Measurements from ENCODE around the gene PPIF. TPM values are rescaled to one million over a fixed set of nuclear protein-coding genes. Genes with fewer than 3 reads are reported as not detected.

PPIF gene
- total RNA-seq, 6 donors from 2014 or later, result 19.3 to 46.5 (median 31.2) TPM

DNA sequence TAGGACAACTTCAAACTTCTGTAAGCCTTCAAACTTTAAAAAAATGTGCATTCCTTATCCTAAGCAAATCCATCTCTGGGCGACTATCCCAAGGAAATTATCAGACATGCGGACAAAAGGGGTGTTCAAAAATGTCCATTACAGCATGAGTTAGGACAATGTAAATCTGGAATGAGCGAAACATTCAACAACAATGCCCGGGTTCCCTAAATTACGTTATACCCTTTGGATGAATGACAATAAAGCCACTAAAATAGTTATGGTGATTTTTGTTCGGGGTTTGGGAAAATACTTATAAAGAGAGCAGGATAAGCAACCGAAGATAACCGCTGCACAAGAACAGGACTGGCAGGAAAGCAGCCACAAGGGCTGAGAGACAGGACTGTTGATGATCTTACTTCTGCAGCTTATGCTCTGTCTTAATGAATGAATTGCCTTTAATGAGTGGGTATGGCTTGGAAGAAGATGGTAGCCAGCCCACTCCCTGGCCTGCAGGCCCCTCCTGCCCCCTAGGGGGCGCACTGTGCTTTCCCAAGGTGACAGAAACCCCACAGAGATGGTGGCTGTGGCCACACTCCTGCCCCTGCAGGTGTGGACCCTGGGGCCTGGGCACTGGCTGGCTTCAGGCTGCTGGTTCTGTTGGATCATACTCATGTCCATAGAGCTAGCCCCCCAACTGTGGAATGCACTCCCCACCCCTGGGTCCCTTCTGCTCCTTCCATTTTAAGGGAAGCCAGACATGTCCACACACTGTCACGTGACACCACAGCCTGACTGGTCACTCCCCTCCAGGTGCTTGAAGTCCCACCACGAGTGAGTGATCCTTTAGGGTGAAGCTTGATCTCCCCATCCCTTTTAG is 53.1 kb downstream of the PPIF start:
- Histone ChIP-seq H3K27me3 (no peaks in the 10 kb centered on the region), H3K27ac (peak overlapping the region; percentile 82 to 91 (median 85)), H3K4me1 (peaks cover 75 to 82% (median 80%) of the 10 kb centered on the region in 4 donors), H3K4me3 (no peak overlapping the region), H3K9me3 (no peaks in the 10 kb centered on the region), H3K36me3 (no peaks in the 10 kb centered on the region)
- TF ChIP-seq POLR2A (IDR thresholded peaks at IDR 0.05), result no peak
- TF ChIP-seq, protein P1, sequence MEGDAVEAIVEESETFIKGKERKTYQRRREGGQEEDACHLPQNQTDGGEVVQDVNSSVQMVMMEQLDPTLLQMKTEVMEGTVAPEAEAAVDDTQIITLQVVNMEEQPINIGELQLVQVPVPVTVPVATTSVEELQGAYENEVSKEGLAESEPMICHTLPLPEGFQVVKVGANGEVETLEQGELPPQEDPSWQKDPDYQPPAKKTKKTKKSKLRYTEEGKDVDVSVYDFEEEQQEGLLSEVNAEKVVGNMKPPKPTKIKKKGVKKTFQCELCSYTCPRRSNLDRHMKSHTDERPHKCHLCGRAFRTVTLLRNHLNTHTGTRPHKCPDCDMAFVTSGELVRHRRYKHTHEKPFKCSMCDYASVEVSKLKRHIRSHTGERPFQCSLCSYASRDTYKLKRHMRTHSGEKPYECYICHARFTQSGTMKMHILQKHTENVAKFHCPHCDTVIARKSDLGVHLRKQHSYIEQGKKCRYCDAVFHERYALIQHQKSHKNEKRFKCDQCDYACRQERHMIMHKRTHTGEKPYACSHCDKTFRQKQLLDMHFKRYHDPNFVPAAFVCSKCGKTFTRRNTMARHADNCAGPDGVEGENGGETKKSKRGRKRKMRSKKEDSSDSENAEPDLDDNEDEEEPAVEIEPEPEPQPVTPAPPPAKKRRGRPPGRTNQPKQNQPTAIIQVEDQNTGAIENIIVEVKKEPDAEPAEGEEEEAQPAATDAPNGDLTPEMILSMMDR (IDR thresholded peaks at IDR 0.05), result peak; percentile 42 to 72 (median 60)
- peak; percentile 53 to 86 for DNase-seq
- ATAC-seq (ENCODE audit: low FRiP score in 2 of 2), result no peak
- 70% methylated on average over 9 to 11 of the region's 11 CpGs for WGBS, 2 donors

DNA sequence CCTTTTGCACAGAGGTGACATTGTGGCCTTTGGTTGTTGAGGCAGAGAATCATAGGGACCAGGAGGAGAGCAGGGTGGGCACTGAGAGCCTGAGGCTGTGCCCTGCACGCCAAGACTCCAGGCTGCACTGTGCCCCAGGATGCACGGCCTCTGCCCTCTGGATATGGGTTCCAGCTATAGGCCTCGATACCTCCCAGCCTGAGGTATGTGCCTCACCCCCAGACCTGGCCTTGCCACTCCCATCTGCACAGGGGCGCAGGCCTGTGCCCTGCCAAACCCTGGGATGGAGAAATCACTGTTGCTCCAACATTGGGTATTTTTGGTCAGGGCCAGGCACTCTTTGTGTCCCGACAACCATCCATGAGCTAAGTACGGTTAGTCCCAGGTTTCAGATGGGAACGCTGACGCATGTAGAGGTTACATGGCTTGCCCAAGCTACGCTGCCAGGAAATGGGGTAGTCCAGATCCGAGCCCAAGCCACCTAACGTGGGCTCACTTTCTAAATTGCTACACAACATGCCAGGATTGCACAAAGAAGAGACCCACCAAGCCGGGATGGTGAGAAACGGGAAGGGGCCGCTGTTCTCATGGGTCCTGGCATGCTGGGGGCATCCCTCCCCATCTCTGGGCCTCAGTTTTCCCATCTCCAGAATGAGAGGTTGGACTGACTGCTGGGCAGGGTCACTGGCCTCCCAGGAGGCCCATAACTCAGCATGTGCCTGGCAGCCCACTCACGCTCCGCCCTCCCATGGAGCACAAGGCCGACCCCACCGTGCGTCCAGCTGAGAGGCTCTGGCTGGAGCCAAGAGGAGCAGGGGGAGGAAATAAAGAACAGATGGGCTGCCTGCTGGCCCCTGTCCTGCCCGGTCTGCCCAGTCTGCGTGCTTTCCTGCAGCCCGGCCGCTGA is 54.0 kb downstream of the PPIF start:
- Histone ChIP-seq H3K27me3 (no peaks in the 10 kb centered on the region), H3K9me3 (no peaks in the 10 kb centered on the region), H3K36me3 (no peaks in the 10 kb centered on the region), H3K4me3 (no peak overlapping the region), H3K4me1 (peaks cover 84 to 91% (median 89%) of the 10 kb centered on the region in 4 donors), H3K27ac (peak overlapping the region; percentile 81 to 91 (median 84))
- ATAC-seq (ENCODE audit: low FRiP score in 2 of 2) (peak in 1 of 2 donors; percentile 36), DNase-seq (peak in 1 of 2 donors; percentile 81)
- 76 to 77% methylated on average over 4 to 22 of the region's 23 CpGs for WGBS, 2 donors
- peak; percentile 21 to 66 for TF ChIP-seq POLR2AphosphoS5 (IDR thresholded peaks at IDR 0.05)
- no peak for TF ChIP-seq EP300 (IDR thresholded peaks at IDR 0.05)
- TF ChIP-seq, protein P1 (IDR thresholded peaks at IDR 0.05), result no peak
- no peak for TF ChIP-seq POLR2A (IDR thresholded peaks at IDR 0.05)

DNA sequence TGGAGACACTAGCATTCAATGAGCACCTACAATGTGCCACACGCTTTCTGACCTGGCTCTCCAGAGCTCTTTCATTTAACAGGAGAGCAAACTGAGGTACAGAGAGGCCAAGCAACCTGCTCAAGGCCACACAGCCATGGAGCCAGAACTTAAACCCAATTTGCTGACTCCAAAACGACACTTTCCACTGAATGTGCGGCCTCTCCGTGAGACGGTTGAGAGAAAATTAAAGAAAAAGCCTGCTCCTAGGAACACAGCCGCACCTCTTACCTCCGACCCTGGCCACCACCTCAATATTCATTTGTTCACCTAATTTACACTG is 55.3 kb downstream of the PPIF start:
- H3K36me3 ChIP-seq, result no peaks in the 10 kb centered on the region
- H3K4me1 ChIP-seq, result peaks cover 85 to 98% (median 92%) of the 10 kb centered on the region in 4 donors
- TF ChIP-seq EP300 (IDR thresholded peaks at IDR 0.05) (no peak), POLR2AphosphoS5 (IDR thresholded peaks at IDR 0.05) (no peak), POLR2A (IDR thresholded peaks at IDR 0.05) (no peak)
- TF ChIP-seq, protein P1 (IDR thresholded peaks at IDR 0.05), result no peak
- ATAC-seq (ENCODE audit: low FRiP score in 2 of 2) (no peak), DNase-seq (no peak)
- 95 to 96% methylated on average over 7 of the region's 7 CpGs for WGBS, 2 donors
- H3K27me3 ChIP-seq, result no peaks in the 10 kb centered on the region
- peak overlapping the region; percentile 81 to 91 (median 84) for H3K27ac ChIP-seq
- no peaks in the 10 kb centered on the region for H3K9me3 ChIP-seq
- no peak overlapping the region for H3K4me3 ChIP-seq

DNA sequence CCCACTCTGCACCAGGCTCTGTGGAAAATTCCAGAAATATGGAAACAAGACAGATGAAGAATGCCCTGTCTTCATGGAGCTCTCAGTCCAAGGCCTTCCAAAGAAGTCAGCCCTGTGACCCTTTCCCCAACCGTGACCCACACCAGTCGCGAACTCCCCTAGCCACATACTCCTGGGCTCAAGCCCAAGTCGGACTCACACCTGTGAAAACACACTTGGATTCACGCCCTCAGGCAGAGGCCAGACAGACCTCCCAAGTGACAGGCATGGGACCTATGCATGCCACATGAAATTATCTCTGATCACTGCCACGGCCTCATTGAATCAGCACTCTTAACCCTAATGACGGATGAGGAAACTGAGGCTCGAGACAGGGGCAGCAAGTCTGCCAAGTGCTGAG is 55.7 kb downstream of the PPIF start:
- peaks cover 81 to 100% (median 94%) of the 10 kb centered on the region in 4 donors for H3K4me1 ChIP-seq
- 56 to 62% methylated on average over 3 to 8 of the region's 8 CpGs for WGBS, 2 donors
- ATAC-seq (ENCODE audit: low FRiP score in 2 of 2) (no peak), DNase-seq (no peak)
- H3K27ac ChIP-seq, result peak overlapping the region; percentile 81 to 91 (median 84)
- no peak overlapping the region for H3K4me3 ChIP-seq
- no peak for TF ChIP-seq POLR2AphosphoS5 (IDR thresholded peaks at IDR 0.05)
- TF ChIP-seq, protein P1 (IDR thresholded peaks at IDR 0.05), result no peak
- no peak for TF ChIP-seq EP300 (IDR thresholded peaks at IDR 0.05)
- TF ChIP-seq POLR2A (IDR thresholded peaks at IDR 0.05), result no peak
- H3K36me3 ChIP-seq, result no peaks in the 10 kb centered on the region
- no peaks in the 10 kb centered on the region for H3K27me3 ChIP-seq
- no peaks in the 10 kb centered on the region for H3K9me3 ChIP-seq
